Liver (tissue), 3 donors: ENCODE results near the gene SDK2.

Experiments used
- EGR1 ChIP-seq, 2 donors: IDR thresholded peaks; 2 replicates each; pipeline ENCODE4 v1.6.1; 2016 to 2018; ENCODE audit warnings: antibody characterized with exemption in 2 of 2, low read depth in 2 of 2
- GABPA ChIP-seq, 2 donors: IDR thresholded peaks in 1 of 2; conservative IDR thresholded peaks in 1 of 2; 2 replicates each; pipeline ENCODE4 v1.6.1; 2016; ENCODE audit warnings: antibody characterized with exemption in 2 of 2, mild to moderate bottlenecking in 1 of 2, moderate library complexity in 1 of 2
- HNF4G ChIP-seq: IDR thresholded peaks from 2 replicates; pipeline ENCODE4 v1.6.1; 2016; ENCODE audit warnings: antibody characterized with exemption
- JUND ChIP-seq, 2 donors: IDR thresholded peaks; 2 replicates each; pipeline ENCODE4 v1.6.1; 2016; ENCODE audit warnings: antibody characterized with exemption in 2 of 2
- RAD21 ChIP-seq, 2 donors: IDR thresholded peaks; 2 replicates each; pipeline ENCODE4 v1.6.1; 2016; ENCODE audit warnings: antibody characterized with exemption in 2 of 2, mild to moderate bottlenecking in 2 of 2
- RXRA ChIP-seq, 2 donors: IDR thresholded peaks; 2 replicates each; pipeline ENCODE4 v1.6.1; 2017 to 2018; ENCODE audit warnings: antibody characterized with exemption in 2 of 2, mild to moderate bottlenecking in 1 of 2
- SP1 ChIP-seq: IDR thresholded peaks from 2 replicates; pipeline ENCODE4 v1.6.1; 2018; ENCODE audit warnings: antibody characterized with exemption, mild to moderate bottlenecking
- TAF1 ChIP-seq: conservative IDR thresholded peaks from 2 replicates; pipeline ENCODE4 v1.6.1; 2016; ENCODE audit warnings: antibody characterized with exemption, mild to moderate bottlenecking
- YY1 ChIP-seq: IDR thresholded peaks from 2 replicates; pipeline ENCODE4 v1.6.1; 2016; ENCODE audit warnings: antibody characterized with exemption, mild to moderate bottlenecking
- TF ChIP-seq, protein P1 (sequence below): fragments of 150-350 bp; IDR thresholded peaks from 2 replicates; pipeline ENCODE4 v1.5.1; 2017; ENCODE audit warnings: improper control_type of control experiment, low read depth, low read length; ENCODE audit not compliant: missing input control
- TF ChIP-seq, protein P2 (sequence below): IDR thresholded peaks from 2 replicates; pipeline ENCODE4 v1.6.1; 2016; ENCODE audit warnings: antibody characterized with exemption
- TF ChIP-seq, protein P3 (sequence below): IDR thresholded peaks from 2 replicates; pipeline ENCODE4 v1.6.1; 2016; ENCODE audit warnings: antibody characterized with exemption
- TF ChIP-seq, protein P4 (sequence below): IDR thresholded peaks from 2 replicates; pipeline ENCODE4 v1.6.1; 2016; ENCODE audit warnings: antibody characterized with exemption, mild to moderate bottlenecking
- TF ChIP-seq, protein P5 (sequence below): IDR thresholded peaks from 2 replicates; pipeline ENCODE4 v1.6.1; 2016; ENCODE audit warnings: antibody characterized with exemption
- donor health status: healthy.
- donor health status: healthy.

DNA sequence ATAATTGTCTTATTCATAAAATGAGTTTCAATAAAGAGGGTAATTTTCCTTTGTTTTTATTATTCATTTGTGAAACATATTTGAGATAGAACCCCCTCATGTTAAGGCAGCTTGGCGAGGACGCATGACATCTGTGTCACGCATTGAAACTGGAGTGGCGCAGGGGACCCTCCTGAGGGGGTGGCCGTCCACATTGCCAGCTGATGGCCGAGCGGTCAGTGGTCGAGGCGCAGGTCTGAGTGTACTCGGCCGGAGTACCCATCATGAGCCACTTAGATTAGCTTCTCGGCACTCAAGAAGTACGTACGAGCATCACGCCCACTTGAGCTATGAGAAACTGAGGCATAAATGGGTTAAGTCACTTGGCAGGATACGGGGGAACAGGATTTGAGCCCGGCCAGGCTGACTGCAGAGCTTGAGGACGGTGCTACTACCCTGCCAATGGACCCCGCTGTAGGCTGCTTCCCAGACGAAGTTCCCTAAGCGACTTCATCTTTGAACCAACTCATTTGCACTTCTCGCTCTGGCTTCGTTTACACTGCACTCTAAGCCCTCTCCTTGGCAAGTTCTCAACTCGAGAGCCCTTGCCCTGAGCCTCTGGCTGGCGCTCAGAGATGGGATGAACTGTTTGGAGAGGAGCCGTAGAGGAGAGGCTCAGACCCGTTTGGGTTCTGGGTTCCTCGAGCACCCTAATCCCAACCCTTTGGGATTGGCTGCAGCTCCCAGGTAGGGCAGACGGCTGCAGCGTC is 91.8 kb downstream of the SDK2 start:
- TF ChIP-seq, protein P1, sequence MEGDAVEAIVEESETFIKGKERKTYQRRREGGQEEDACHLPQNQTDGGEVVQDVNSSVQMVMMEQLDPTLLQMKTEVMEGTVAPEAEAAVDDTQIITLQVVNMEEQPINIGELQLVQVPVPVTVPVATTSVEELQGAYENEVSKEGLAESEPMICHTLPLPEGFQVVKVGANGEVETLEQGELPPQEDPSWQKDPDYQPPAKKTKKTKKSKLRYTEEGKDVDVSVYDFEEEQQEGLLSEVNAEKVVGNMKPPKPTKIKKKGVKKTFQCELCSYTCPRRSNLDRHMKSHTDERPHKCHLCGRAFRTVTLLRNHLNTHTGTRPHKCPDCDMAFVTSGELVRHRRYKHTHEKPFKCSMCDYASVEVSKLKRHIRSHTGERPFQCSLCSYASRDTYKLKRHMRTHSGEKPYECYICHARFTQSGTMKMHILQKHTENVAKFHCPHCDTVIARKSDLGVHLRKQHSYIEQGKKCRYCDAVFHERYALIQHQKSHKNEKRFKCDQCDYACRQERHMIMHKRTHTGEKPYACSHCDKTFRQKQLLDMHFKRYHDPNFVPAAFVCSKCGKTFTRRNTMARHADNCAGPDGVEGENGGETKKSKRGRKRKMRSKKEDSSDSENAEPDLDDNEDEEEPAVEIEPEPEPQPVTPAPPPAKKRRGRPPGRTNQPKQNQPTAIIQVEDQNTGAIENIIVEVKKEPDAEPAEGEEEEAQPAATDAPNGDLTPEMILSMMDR, result no peak
- TF ChIP-seq RAD21 (IDR thresholded peaks at IDR 0.05), result no peak
- TF ChIP-seq, protein P2, sequence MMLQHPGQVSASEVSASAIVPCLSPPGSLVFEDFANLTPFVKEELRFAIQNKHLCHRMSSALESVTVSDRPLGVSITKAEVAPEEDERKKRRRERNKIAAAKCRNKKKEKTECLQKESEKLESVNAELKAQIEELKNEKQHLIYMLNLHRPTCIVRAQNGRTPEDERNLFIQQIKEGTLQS, result no peak
- no peak for TF ChIP-seq SP1
- TF ChIP-seq, protein P3, sequence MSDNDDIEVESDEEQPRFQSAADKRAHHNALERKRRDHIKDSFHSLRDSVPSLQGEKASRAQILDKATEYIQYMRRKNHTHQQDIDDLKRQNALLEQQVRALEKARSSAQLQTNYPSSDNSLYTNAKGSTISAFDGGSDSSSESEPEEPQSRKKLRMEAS, result no peak
- TF ChIP-seq, protein P4, sequence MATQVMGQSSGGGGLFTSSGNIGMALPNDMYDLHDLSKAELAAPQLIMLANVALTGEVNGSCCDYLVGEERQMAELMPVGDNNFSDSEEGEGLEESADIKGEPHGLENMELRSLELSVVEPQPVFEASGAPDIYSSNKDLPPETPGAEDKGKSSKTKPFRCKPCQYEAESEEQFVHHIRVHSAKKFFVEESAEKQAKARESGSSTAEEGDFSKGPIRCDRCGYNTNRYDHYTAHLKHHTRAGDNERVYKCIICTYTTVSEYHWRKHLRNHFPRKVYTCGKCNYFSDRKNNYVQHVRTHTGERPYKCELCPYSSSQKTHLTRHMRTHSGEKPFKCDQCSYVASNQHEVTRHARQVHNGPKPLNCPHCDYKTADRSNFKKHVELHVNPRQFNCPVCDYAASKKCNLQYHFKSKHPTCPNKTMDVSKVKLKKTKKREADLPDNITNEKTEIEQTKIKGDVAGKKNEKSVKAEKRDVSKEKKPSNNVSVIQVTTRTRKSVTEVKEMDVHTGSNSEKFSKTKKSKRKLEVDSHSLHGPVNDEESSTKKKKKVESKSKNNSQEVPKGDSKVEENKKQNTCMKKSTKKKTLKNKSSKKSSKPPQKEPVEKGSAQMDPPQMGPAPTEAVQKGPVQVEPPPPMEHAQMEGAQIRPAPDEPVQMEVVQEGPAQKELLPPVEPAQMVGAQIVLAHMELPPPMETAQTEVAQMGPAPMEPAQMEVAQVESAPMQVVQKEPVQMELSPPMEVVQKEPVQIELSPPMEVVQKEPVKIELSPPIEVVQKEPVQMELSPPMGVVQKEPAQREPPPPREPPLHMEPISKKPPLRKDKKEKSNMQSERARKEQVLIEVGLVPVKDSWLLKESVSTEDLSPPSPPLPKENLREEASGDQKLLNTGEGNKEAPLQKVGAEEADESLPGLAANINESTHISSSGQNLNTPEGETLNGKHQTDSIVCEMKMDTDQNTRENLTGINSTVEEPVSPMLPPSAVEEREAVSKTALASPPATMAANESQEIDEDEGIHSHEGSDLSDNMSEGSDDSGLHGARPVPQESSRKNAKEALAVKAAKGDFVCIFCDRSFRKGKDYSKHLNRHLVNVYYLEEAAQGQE, result no peak
- TF ChIP-seq YY1, result no peak
- TF ChIP-seq JUND (IDR thresholded peaks at IDR 0.05), result no peak
- TF ChIP-seq TAF1, result no peak
- TF ChIP-seq GABPA (IDR thresholded peaks at IDR 0.05 in 1 of 2, conservative IDR thresholded peaks at IDR 0.05 in 1 of 2), result no peak
- TF ChIP-seq RXRA (IDR thresholded peaks at IDR 0.05), result no peak
- TF ChIP-seq, protein P5, sequence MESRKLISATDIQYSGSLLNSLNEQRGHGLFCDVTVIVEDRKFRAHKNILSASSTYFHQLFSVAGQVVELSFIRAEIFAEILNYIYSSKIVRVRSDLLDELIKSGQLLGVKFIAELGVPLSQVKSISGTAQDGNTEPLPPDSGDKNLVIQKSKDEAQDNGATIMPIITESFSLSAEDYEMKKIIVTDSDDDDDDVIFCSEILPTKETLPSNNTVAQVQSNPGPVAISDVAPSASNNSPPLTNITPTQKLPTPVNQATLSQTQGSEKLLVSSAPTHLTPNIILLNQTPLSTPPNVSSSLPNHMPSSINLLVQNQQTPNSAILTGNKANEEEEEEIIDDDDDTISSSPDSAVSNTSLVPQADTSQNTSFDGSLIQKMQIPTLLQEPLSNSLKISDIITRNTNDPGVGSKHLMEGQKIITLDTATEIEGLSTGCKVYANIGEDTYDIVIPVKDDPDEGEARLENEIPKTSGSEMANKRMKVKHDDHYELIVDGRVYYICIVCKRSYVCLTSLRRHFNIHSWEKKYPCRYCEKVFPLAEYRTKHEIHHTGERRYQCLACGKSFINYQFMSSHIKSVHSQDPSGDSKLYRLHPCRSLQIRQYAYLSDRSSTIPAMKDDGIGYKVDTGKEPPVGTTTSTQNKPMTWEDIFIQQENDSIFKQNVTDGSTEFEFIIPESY, result no peak
- TF ChIP-seq EGR1 (IDR thresholded peaks at IDR 0.05; ENCODE audit: low read depth in 2 of 2), result no peak
- no peak for TF ChIP-seq HNF4G
